Measurements from ENCODE around the gene CLEC2D. TPM values are rescaled to one million over a fixed set of nuclear protein-coding genes. Genes with fewer than 3 reads are reported as not detected.
A peak's percentile ranks its signal among the peaks of the same experiment; 100 is the strongest.

Gene CLEC2D
- total RNA-seq, 1 experiment from 2014 or later, result 1.9 TPM

GRCh38 chr12:9673404-9674225 lies 4.1 kb downstream of the CLEC2D start (continued):
- TF ChIP-seq REST (IDR thresholded peaks at IDR 0.05; ENCODE audit: low read depth) (no peak), TCF7L2 (IDR thresholded peaks at IDR 0.05; ENCODE audit: borderline replicate concordance, extremely low read depth, insufficient read depth, insufficient read length) (no peak), CBX3 (IDR thresholded peaks at IDR 0.05; ENCODE audit: low read depth) (peak; percentile 66; the same call in 1 of the 2 replicates)

- H2AFZ ChIP-seq (ENCODE audit: low read depth, low read length, poor library complexity, severe bottlenecking), result peak overlapping the region; percentile 60
- H3K27ac ChIP-seq (ENCODE audit: low read depth, low read length), result peak overlapping the region; percentile 7; the same call in 1 of the 2 replicates
- no peaks in the 10 kb centered on the region for H4K20me1 ChIP-seq (ENCODE audit: insufficient read depth)
- ChIA-PET RAD21 (ENCODE audit: low non-redundant PET in 1 of 2, low total read pairs in 2 of 2, uncharacterized antibody in 2 of 2, unreplicated experiment in 2 of 2) (no interaction called here), POLR2A (no interaction called here), CTCF (no interaction called here)
- no peak for DNase-seq (ENCODE audit: low read depth, low spot score)
- peaks cover 13 to 22% of the 10 kb centered on the region in 2 experiments for H3K4me1 ChIP-seq (ENCODE audit: control insufficient read depth in 1 of 2, insufficient read depth in 2 of 2, low read length in 2 of 2)
- H3K4me2 ChIP-seq (ENCODE audit: low read length), result peak overlapping the region; percentile 85
- peak overlapping the region in 1 of 2 experiments; percentile 45; a peak in 1 of 4 replicates for H3K4me3 ChIP-seq (replicated peaks in 1 of 2; ENCODE audit: low read depth in 1 of 2, low read length in 2 of 2)
- intact Hi-C loops (cut with micrococcal nuclease), result no loop called here
- no peaks in the 10 kb centered on the region for H3K9me2 ChIP-seq (ENCODE audit: insufficient read depth)
- peak overlapping the region; percentile 37; the same call in 1 of the 2 replicates for H3K9ac ChIP-seq (ENCODE audit: low read length)
- no peaks in the 10 kb centered on the region for H3K9me3 ChIP-seq (ENCODE audit: control insufficient read depth in 1 of 2, insufficient read depth in 1 of 2, low read depth in 1 of 2, low read length in 2 of 2)
- no peaks in the 10 kb centered on the region for H3K79me2 ChIP-seq (ENCODE audit: insufficient read depth, low read length)
- no peaks in the 10 kb centered on the region for H3K36me3 ChIP-seq (ENCODE audit: control insufficient read depth in 1 of 2, insufficient read depth in 2 of 2, low read length in 2 of 2)
- BruUV-seq (replicated peaks), result no TSS peak
- no peaks in the 10 kb centered on the region for H3K27me3 ChIP-seq (ENCODE audit: insufficient read depth, low read length)
- ATAC-seq, result no peak
- no peak for TF ChIP-seq EZH2 (IDR thresholded peaks at IDR 0.05)
- no peak for TF ChIP-seq RAD21 (IDR thresholded peaks at IDR 0.05; ENCODE audit: low read depth)
- TF ChIP-seq JUND (IDR thresholded peaks at IDR 0.05), result no peak
- TF ChIP-seq ZFX (IDR thresholded peaks at IDR 0.05), result no peak
- TF ChIP-seq SIN3A (IDR thresholded peaks at IDR 0.05; ENCODE audit: low read depth), result no peak
- TF ChIP-seq CBX3 (IDR thresholded peaks at IDR 0.05; ENCODE audit: low read depth), result no peak
- no peak for TF ChIP-seq CTCF (IDR thresholded peaks at IDR 0.05 in 2 of 3, conservative IDR thresholded peaks at IDR 0.05 in 1 of 3; ENCODE audit: borderline replicate concordance in 1 of 3, insufficient read depth in 1 of 3, low read depth in 2 of 3, low read length in 2 of 3)
- TF ChIP-seq POLR2A (IDR thresholded peaks at IDR 0.05; ENCODE audit: borderline replicate concordance, extremely low read depth, insufficient read depth, insufficient read length), result no peak
- TF ChIP-seq FOSL1 (IDR thresholded peaks at IDR 0.05; ENCODE audit: low read depth), result no peak
- TF ChIP-seq CEBPB (IDR thresholded peaks at IDR 0.05; ENCODE audit: low read depth), result no peak
- no peak for TF ChIP-seq SP1 (IDR thresholded peaks at IDR 0.05; ENCODE audit: low read depth)
- no peak for TF ChIP-seq EGR1 (IDR thresholded peaks at IDR 0.05; ENCODE audit: low read depth)
- no peak for TF ChIP-seq REST (IDR thresholded peaks at IDR 0.05; ENCODE audit: low read depth)
Observed at GRCh38 chr12:9674226-9674590, 4.7 kb downstream of the CLEC2D start.
